Effector CD4-positive, alpha-beta T cell (primary cell): ENCODE data around the gene PRIMA1.

Experiments used
- DNase-seq: peaks from one replicate; pipeline ENCODE4 v3.0.0-alpha.2; 2020

The PRIMA1 gene

GRCh38 chr14:93752980-93753561 lies 35.2 kb downstream of the PRIMA1 start:
- DNase-seq: no peak

GRCh38 chr14:93751946-93752655 lies 36.2 kb downstream of the PRIMA1 start:
- DNase-seq: no peak

- DNase-seq: no peak
Measured at GRCh38 chr14:93749076-93749420, 39.2 kb downstream of the PRIMA1 start.

- DNase-seq: no peak
Measured at GRCh38 chr14:93748208-93749075, 39.8 kb downstream of the PRIMA1 start.

- no peak for DNase-seq
Measured at GRCh38 chr14:93747560-93747959, 40.7 kb downstream of the PRIMA1 start.

GRCh38 chr14:93747102-93747501 lies 41.2 kb downstream of the PRIMA1 start:
- no peak for DNase-seq

- DNase-seq: no peak
Measured at GRCh38 chr14:93745603-93746273, 42.5 kb downstream of the PRIMA1 start.

- no peak for DNase-seq
Measured at GRCh38 chr14:93744876-93745275, 43.4 kb downstream of the PRIMA1 start.

- DNase-seq: no peak
Measured at GRCh38 chr14:93744176-93744575, 44.1 kb downstream of the PRIMA1 start.

GRCh38 chr14:93743270-93744060 lies 44.8 kb downstream of the PRIMA1 start:
- DNase-seq: no peak

GRCh38 chr14:93742761-93743160 lies 45.5 kb downstream of the PRIMA1 start:
- no peak for DNase-seq

GRCh38 chr14:93741556-93742230 lies 46.6 kb downstream of the PRIMA1 start:
- DNase-seq: no peak

GRCh38 chr14:93737634-93738033 lies 50.7 kb downstream of the PRIMA1 start:
- DNase-seq: no peak

- no peak for DNase-seq
Measured at GRCh38 chr14:93736378-93737014, 51.8 kb downstream of the PRIMA1 start.

GRCh38 chr14:93735206-93735605 lies 53.1 kb downstream of the PRIMA1 start:
- DNase-seq: no peak

GRCh38 chr14:93734086-93734822 lies 54.0 kb downstream of the PRIMA1 start:
- DNase-seq: no peak

GRCh38 chr14:93733631-93734030 lies 54.7 kb downstream of the PRIMA1 start:
- no peak for DNase-seq

GRCh38 chr14:93733231-93733630 lies 55.1 kb downstream of the PRIMA1 start:
- no peak for DNase-seq

- no peak for DNase-seq
Measured at GRCh38 chr14:93732524-93732923, 55.8 kb downstream of the PRIMA1 start.

- no peak for DNase-seq
Measured at GRCh38 chr14:93731753-93732152, 56.5 kb downstream of the PRIMA1 start.

- no peak for DNase-seq
Measured at GRCh38 chr14:93729993-93730392, 58.3 kb downstream of the PRIMA1 start.
